Prostate gland (tissue), 2 donors: ENCODE results near the gene C2orf92. TPM values are rescaled to one million over a fixed set of nuclear protein-coding genes. Genes with fewer than 3 reads are reported as not detected.
"Not testable (repeated sequence)": the region's sequence is repeated elsewhere in the genome, so short reads cannot be mapped to it uniquely, and the experiment has no call there.

ENCODE experiments used
- DNase-seq: peaks from one replicate; pipeline ENCODE4 v3.0.0-alpha.2; 2019; ENCODE audit warnings: low spot score
- H3K27ac ChIP-seq, 2 donors: fragments of 200-600 bp; sonication (generic); 2 replicates each; pipeline ENCODE4 v1.5.1; 2017 to 2019
- H3K27me3 ChIP-seq: fragments of 200-600 bp; sonication (generic); replicated peaks from 2 replicates; pipeline ENCODE4 v1.5.1; 2019; ENCODE audit not compliant: insufficient read depth
- H3K36me3 ChIP-seq, 2 donors: fragments of 200-600 bp; sonication (generic); 1 replicate in 1 of 2; 2 replicates in 1 of 2; pipeline versions ENCODE4 v1.5.1 to v1.8.1; 2017 to 2019
- H3K4me1 ChIP-seq: fragments of 200-600 bp; sonication (generic); replicated peaks from 2 replicates; pipeline ENCODE4 v1.5.1; 2019
- H3K4me3 ChIP-seq, 2 donors: fragments of 200-600 bp; sonication (generic); 2 replicates each; pipeline ENCODE4 v1.5.1; 2017 to 2019
- H3K9me3 ChIP-seq: fragments of 200-600 bp; sonication (generic); 2 replicates; pipeline ENCODE4 v1.5.1; 2017
- POLR2A ChIP-seq: fragments of 450-650 bp; IDR thresholded peaks from one replicate; pipeline ENCODE4 v1.6.1; 2016; ENCODE audit warnings: antibody characterized with exemption, mild to moderate bottlenecking
- POLR2AphosphoS5 ChIP-seq: sonication (generic); formaldehyde crosslinking; IDR thresholded peaks from one replicate; pipeline ENCODE4 v1.6.1; 2017; ENCODE audit warnings: antibody characterized with exemption
- whole genome bisulfite sequencing: methylation state at CpG from one replicate; pipeline ENCODE4 v1.1.5; 2018; 5-methylcytosine and 5-hydroxymethylcytosine counted together
- intact Hi-C: fragments of 100-400 bp; cut with DNase I; formaldehyde crosslinking; loops from one replicate; pipeline ENCODE4 v1.14.2; 2022
- total RNA-seq, 2 donors: library from RNA; depleted of rRNA; stranded (reverse); fragments of >200 nt; gene quantifications; one replicate each; pipeline ENCODE4 v1.1.0, GENCODE V29; 2016
- TF ChIP-seq, protein P1 (sequence below), 4 experiments: fragments of 200-600 bp in 2 of 4; fragments of 450-650 bp in 2 of 4; sonication (generic) in 2 of 4; IDR thresholded peaks; 1 replicate in 3 of 4; 2 replicates in 1 of 4; pipeline ENCODE4 v1.5.1; 2016 to 2019; ENCODE audit warnings: antibody characterized with exemption in 4 of 4, mild to moderate bottlenecking in 2 of 4, moderate library complexity in 2 of 4

The C2orf92 gene
- total RNA-seq, 2 donors from 2014 or later = 2.0 to 7.0 TPM

- H3K27me3 ChIP-seq = no peaks in the 10 kb centered on the region
- TF ChIP-seq POLR2A (no peak), POLR2AphosphoS5 (no peak)
- TF ChIP-seq, protein P1, sequence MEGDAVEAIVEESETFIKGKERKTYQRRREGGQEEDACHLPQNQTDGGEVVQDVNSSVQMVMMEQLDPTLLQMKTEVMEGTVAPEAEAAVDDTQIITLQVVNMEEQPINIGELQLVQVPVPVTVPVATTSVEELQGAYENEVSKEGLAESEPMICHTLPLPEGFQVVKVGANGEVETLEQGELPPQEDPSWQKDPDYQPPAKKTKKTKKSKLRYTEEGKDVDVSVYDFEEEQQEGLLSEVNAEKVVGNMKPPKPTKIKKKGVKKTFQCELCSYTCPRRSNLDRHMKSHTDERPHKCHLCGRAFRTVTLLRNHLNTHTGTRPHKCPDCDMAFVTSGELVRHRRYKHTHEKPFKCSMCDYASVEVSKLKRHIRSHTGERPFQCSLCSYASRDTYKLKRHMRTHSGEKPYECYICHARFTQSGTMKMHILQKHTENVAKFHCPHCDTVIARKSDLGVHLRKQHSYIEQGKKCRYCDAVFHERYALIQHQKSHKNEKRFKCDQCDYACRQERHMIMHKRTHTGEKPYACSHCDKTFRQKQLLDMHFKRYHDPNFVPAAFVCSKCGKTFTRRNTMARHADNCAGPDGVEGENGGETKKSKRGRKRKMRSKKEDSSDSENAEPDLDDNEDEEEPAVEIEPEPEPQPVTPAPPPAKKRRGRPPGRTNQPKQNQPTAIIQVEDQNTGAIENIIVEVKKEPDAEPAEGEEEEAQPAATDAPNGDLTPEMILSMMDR (IDR thresholded peaks at IDR 0.05) = no peak
- H3K36me3 ChIP-seq = no peaks in the 10 kb centered on the region
- WGBS = 100% methylated on average over 1 of the region's 1 CpG
- no peak overlapping the region for H3K27ac ChIP-seq
- no peaks in the 10 kb centered on the region for H3K9me3 ChIP-seq
- H3K4me1 ChIP-seq = no peaks in the 10 kb centered on the region
- intact Hi-C loops = no loop called here
- H3K4me3 ChIP-seq = no peak overlapping the region
- no peak for DNase-seq
These were observed 958 bp downstream of the C2orf92 start for GRCh38 chr2:97670471-97670870.

- intact Hi-C loops = no loop called here
- Histone ChIP-seq H3K36me3 (no peaks in the 10 kb centered on the region), H3K27me3 (no peaks in the 10 kb centered on the region), H3K9me3 (no peaks in the 10 kb centered on the region), H3K4me3 (no peak overlapping the region), H3K4me1 (no peaks in the 10 kb centered on the region), H3K27ac (no peak overlapping the region)
- DNase-seq = no peak
- 96% methylated on average over 7 of the region's 7 CpGs for WGBS
- no peak for TF ChIP-seq POLR2A
- TF ChIP-seq POLR2AphosphoS5 = no peak
- TF ChIP-seq, protein P1 (IDR thresholded peaks at IDR 0.05) = no peak
These were observed 2.0 kb downstream of the C2orf92 start for GRCh38 chr2:97671526-97671925.

GRCh38 chr2:97672606-97673140 lies 3.2 kb downstream of the C2orf92 start:
- not testable (repeated sequence) for H3K36me3 ChIP-seq

GRCh38 chr2:97673182-97673914 lies 3.8 kb downstream of the C2orf92 start:
- WGBS = 87% methylated on average over 9 of the region's 9 CpGs
- H3K4me1 ChIP-seq = no peaks in the 10 kb centered on the region
- no peaks in the 10 kb centered on the region for H3K27me3 ChIP-seq
- H3K9me3 ChIP-seq = no peaks in the 10 kb centered on the region
- H3K4me3 ChIP-seq = no peak overlapping the region
- no peak for DNase-seq
- TF ChIP-seq POLR2AphosphoS5 (no peak), POLR2A (no peak)
- TF ChIP-seq, protein P1 (IDR thresholded peaks at IDR 0.05) = no peak
- intact Hi-C loops = no loop called here
- H3K27ac ChIP-seq = no peak overlapping the region
- no peaks in the 10 kb centered on the region for H3K36me3 ChIP-seq

More at GRCh38 chr2:97672606-97673140, 3.2 kb downstream of the C2orf92 start:
- H3K9me3 ChIP-seq, H3K4me3 ChIP-seq, DNase-seq, intact Hi-C loops, H3K4me1 ChIP-seq, H3K27ac ChIP-seq, H3K27me3 ChIP-seq: not testable (repeated sequence)
- WGBS = 89% methylated on average over 4 of the region's 6 CpGs

DNA sequence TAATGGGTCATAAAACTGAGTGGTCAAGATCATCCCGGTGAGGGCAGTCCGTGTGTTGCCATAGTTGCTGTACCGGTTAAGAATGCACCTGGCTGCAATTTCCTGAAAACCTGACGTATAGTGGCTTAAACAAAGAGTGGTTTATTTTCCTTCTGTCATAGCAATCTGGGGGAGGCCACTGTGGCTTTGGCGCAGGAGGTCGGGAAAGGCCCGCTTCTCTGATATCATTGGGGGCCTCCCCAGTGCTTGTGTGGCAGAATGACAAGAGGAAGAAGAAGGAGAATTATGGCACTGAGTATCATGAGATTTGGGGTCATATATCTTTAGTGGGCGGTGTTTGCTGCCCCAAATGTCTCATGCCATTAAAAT lies 4.4 kb downstream of the C2orf92 start:
- Histone ChIP-seq H3K36me3 (no peaks in the 10 kb centered on the region), H3K27ac (no peak overlapping the region), H3K27me3 (no peaks in the 10 kb centered on the region), H3K9me3 (no peaks in the 10 kb centered on the region), H3K4me1 (no peaks in the 10 kb centered on the region), H3K4me3 (no peak overlapping the region)
- no peak for DNase-seq
- 42% methylated on average over 8 of the region's 8 CpGs for WGBS
- TF ChIP-seq POLR2AphosphoS5 = no peak
- TF ChIP-seq, protein P1 (IDR thresholded peaks at IDR 0.05) = no peak
- no peak for TF ChIP-seq POLR2A
- intact Hi-C loops = no loop called here
